ENCODE measurements around the gene CHRNE. TPM values are rescaled to one million over a fixed set of nuclear protein-coding genes. Genes with fewer than 3 reads are reported as not detected.

The CHRNE gene
- total and polyA plus RNA-seq, 2 of the 8 experiments (the other 6 are each of a cell fraction or from before 2014, with no cell fraction given), result 0.15 to 0.33 TPM

DNA sequence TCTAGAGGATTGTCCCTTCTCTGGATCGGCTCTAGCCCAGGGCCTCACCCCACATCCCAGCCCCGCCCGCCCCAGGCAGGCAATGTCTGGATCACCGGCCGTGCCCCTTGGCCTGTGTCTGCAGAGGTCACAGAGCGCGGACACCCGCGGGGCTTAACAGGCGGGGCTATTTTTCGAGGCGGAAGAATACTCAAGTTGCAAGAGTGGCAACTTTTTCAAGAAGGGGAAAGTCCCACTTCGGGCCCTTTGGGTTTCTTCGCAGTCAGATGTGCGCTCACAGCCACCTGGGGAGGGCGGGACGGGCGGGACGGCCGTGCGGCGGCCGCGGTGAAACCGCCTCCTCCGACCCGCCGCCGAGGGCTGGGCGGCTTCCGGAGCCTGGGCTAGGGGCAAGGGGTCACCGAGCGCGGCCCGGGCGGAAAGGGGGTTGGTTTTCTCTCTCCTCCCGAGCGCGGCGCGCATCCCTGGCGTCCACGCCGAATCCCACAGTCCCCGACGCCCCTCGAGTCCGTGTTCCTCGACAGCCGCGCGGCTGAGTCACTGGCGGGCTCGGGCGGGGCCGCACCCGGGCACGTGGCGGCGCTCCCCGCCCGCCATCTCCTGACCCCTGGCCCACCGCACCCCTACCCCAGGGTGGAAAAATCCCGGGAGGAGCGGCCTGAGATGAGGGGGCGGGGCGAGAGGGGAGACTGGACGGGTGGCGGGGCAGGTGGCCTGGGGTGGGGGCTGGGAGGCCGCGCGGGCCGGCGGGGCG, 46.6 kb upstream of the CHRNE start (continued):
- TF ChIP-seq KDM5A (IDR thresholded peaks at IDR 0.05; ENCODE audit: low read length), result no peak
- TF ChIP-seq CTCF (IDR thresholded peaks at IDR 0.05; ENCODE audit: control extremely low read depth in 1 of 3, insufficient read depth in 1 of 3, low read depth in 1 of 3, low read length in 3 of 3), result no peak

All from H1 (cell line).